Measurements from ENCODE around the gene ZNF35.

Gene ZNF35

GRCh38 chr3:44642337-44642736 is 6.2 kb upstream of the ZNF35 start:
- no peak for DNase-seq (ENCODE audit: extremely low read depth, low read depth)
- no peak for TF ChIP-seq CTCF (IDR thresholded peaks at IDR 0.05; ENCODE audit: low read depth, low read length)

GRCh38 chr3:44643024-44643423 is 5.5 kb upstream of the ZNF35 start:
- DNase-seq (ENCODE audit: extremely low read depth, low read depth): no peak
- TF ChIP-seq CTCF (IDR thresholded peaks at IDR 0.05; ENCODE audit: low read depth, low read length): no peak

- no peak for DNase-seq (ENCODE audit: extremely low read depth, low read depth)
- TF ChIP-seq CTCF (IDR thresholded peaks at IDR 0.05; ENCODE audit: low read depth, low read length): no peak
Observed at GRCh38 chr3:44647771-44648170, 761 bp upstream of the ZNF35 start.

- no peak for TF ChIP-seq CTCF (IDR thresholded peaks at IDR 0.05; ENCODE audit: low read depth, low read length)
Observed at GRCh38 chr3:44649709-44650108, 1.2 kb downstream of the ZNF35 start.

GRCh38 chr3:44654039-44654438 is 5.5 kb downstream of the ZNF35 start:
- no peak for DNase-seq (ENCODE audit: extremely low read depth, low read depth)
- TF ChIP-seq CTCF (IDR thresholded peaks at IDR 0.05; ENCODE audit: low read depth, low read length): no peak

More at GRCh38 chr3:44649709-44650108, 1.2 kb downstream of the ZNF35 start:
- DNase-seq (ENCODE audit: extremely low read depth, low read depth): no peak

GRCh38 chr3:44659015-44659414 is 10.5 kb downstream of the ZNF35 start:
- no peak for DNase-seq (ENCODE audit: extremely low read depth, low read depth)
- TF ChIP-seq CTCF (IDR thresholded peaks at IDR 0.05; ENCODE audit: low read depth, low read length): no peak

DNA sequence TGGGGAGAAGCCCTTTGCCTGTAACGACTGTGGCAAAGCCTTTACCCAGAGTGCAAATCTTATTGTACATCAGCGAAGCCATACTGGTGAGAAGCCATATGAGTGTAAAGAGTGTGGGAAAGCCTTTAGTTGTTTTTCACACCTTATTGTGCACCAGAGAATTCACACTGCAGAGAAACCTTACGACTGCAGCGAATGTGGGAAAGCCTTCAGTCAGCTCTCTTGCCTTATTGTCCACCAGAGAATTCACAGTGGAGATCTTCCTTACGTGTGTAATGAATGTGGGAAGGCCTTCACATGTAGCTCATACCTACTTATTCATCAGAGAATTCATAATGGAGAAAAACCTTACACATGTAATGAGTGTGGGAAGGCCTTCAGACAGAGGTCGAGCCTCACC is 10.9 kb downstream of the ZNF35 start:
- no peak for DNase-seq (ENCODE audit: extremely low read depth, low read depth)
- no peak for TF ChIP-seq CTCF (IDR thresholded peaks at IDR 0.05; ENCODE audit: low read depth, low read length)

Measured in AG09319 (cell line).